HEK293 (cell line): Measurements from ENCODE around the gene STN1.

Source experiments
- CTCF ChIA-PET: fragments of 350-600 bp; formaldehyde crosslinking; extraction: SDS; loops from one replicate; lab custom pipeline; 2021; ENCODE audit warnings: antibody characterized with exemption; lab: Yijun Ruan, JAX
- POLR2A ChIA-PET: fragments of 300-600 bp; formaldehyde crosslinking; extraction: SDS; loops from one replicate; lab custom pipeline; 2020; ENCODE audit warnings: antibody characterized with exemption, inconsistent platforms; lab: Yijun Ruan, JAX
- H3K27ac ChIP-seq: fragments of 200-500 bp; sonication (Bioruptor generic); 2 replicates; pipeline ENCODE4 v1.5.1; 2014; ENCODE audit warnings: low read depth, low read length, control low read depth, inconsistent platforms; ENCODE audit errors: extremely low read depth
- H3K36me3 ChIP-seq, 2 experiments: fragments of 200-500 bp in 1 of 2; sonication (Bioruptor generic) in 1 of 2; 1 replicate in 1 of 2; 2 replicates in 1 of 2; pipeline ENCODE4 v1.5.1; 2014 to 2017; ENCODE audit warnings: inconsistent platforms in 2 of 2, low read length in 2 of 2; ENCODE audit not compliant: control insufficient read depth in 2 of 2, insufficient read depth in 1 of 2
- H3K4me1 ChIP-seq: fragments of 200-500 bp; sonication (Bioruptor generic); 2 replicates; pipeline ENCODE4 v1.5.1; 2014; ENCODE audit warnings: mild to moderate bottlenecking, low read length, inconsistent platforms; ENCODE audit not compliant: control insufficient read depth, insufficient read depth
- H3K4me3 ChIP-seq: 2 replicates; pipeline ENCODE4 v1.5.1; 2011; ENCODE audit warnings: low read depth, mild to moderate bottlenecking, control low read depth, low read length, moderate library complexity
- H3K9me3 ChIP-seq: fragments of 200-500 bp; sonication (Bioruptor generic); 2 replicates; pipeline ENCODE4 v1.5.1; 2014; ENCODE audit warnings: low read depth, low read length, inconsistent platforms; ENCODE audit not compliant: control insufficient read depth, insufficient read depth
- GLI2 ChIP-seq: fragments of 450-650 bp; formaldehyde crosslinking; IDR thresholded peaks from 2 replicates; pipeline ENCODE4; 2017; ENCODE audit warnings: missing biosample characterization, missing genetic modification characterization, low read depth, borderline replicate concordance
- GLIS1 ChIP-seq: fragments of 450-650 bp; formaldehyde crosslinking; IDR thresholded peaks from 2 replicates; pipeline ENCODE4 v1.5.1; 2016; ENCODE audit warnings: missing biosample characterization, missing genetic modification characterization
- KLF8 ChIP-seq: fragments of 450-650 bp; formaldehyde crosslinking; IDR thresholded peaks from 2 replicates; pipeline ENCODE4 v1.5.1; 2016; ENCODE audit warnings: missing biosample characterization, missing genetic modification characterization
- SALL2 ChIP-seq: fragments of 450-650 bp; formaldehyde crosslinking; IDR thresholded peaks from 2 replicates; pipeline ENCODE4 v1.5.0; 2017; ENCODE audit warnings: missing biosample characterization, mild to moderate bottlenecking, missing genetic modification characterization, borderline replicate concordance
- ZBTB20 ChIP-seq: fragments of 450-650 bp; formaldehyde crosslinking; IDR thresholded peaks from 2 replicates; pipeline ENCODE4 v1.5.1; 2016; ENCODE audit warnings: missing biosample characterization, missing genetic modification characterization
- ZBTB21 ChIP-seq: fragments of 450-650 bp; formaldehyde crosslinking; IDR thresholded peaks from 2 replicates; pipeline ENCODE4 v1.5.1; 2017; ENCODE audit warnings: missing biosample characterization, missing genetic modification characterization
- ZEB2 ChIP-seq: fragments of 450-650 bp; formaldehyde crosslinking; IDR thresholded peaks from 2 replicates; pipeline ENCODE4 v1.5.1; 2016; ENCODE audit warnings: missing biosample characterization, missing genetic modification characterization
- ZFP69B ChIP-seq: fragments of 450-650 bp; formaldehyde crosslinking; IDR thresholded peaks from 2 replicates; pipeline ENCODE4 v1.5.1; 2016; ENCODE audit warnings: missing biosample characterization, missing genetic modification characterization
- ZNF133 ChIP-seq: fragments of 450-650 bp; formaldehyde crosslinking; IDR thresholded peaks from 2 replicates; pipeline ENCODE4 v1.5.1; 2016; ENCODE audit warnings: missing biosample characterization, missing genetic modification characterization
- ZNF146 ChIP-seq: fragments of 450-650 bp; formaldehyde crosslinking; IDR thresholded peaks from 2 replicates; pipeline ENCODE4 v1.5.1; 2016; ENCODE audit warnings: missing biosample characterization, missing genetic modification characterization
- ZNF2 ChIP-seq: fragments of 450-650 bp; formaldehyde crosslinking; IDR thresholded peaks from 2 replicates; pipeline ENCODE4 v1.5.1; 2016; ENCODE audit warnings: missing biosample characterization, missing genetic modification characterization
- ZNF24 ChIP-seq: fragments of 450-650 bp; formaldehyde crosslinking; IDR thresholded peaks from 2 replicates; pipeline ENCODE4 v1.5.1; 2016; ENCODE audit warnings: missing biosample characterization, missing genetic modification characterization
- ZNF266 ChIP-seq: fragments of 450-650 bp; formaldehyde crosslinking; IDR thresholded peaks from 2 replicates; pipeline ENCODE4 v1.5.1; 2016; ENCODE audit warnings: missing biosample characterization, missing genetic modification characterization, low read depth
- ZNF324 ChIP-seq: fragments of 450-650 bp; formaldehyde crosslinking; IDR thresholded peaks from 2 replicates; pipeline ENCODE4 v1.5.1; 2016; ENCODE audit warnings: missing biosample characterization, missing genetic modification characterization
- ZNF394 ChIP-seq: fragments of 450-650 bp; formaldehyde crosslinking; IDR thresholded peaks from 2 replicates; pipeline ENCODE4 v1.5.1; 2016; ENCODE audit warnings: missing biosample characterization, missing genetic modification characterization, mild to moderate bottlenecking, moderate library complexity, borderline replicate concordance
- ZNF514 ChIP-seq: fragments of 450-650 bp; formaldehyde crosslinking; IDR thresholded peaks from 2 replicates; pipeline ENCODE4 v1.5.1; 2016; ENCODE audit warnings: missing biosample characterization, missing genetic modification characterization
- ZNF629 ChIP-seq: fragments of 450-650 bp; formaldehyde crosslinking; IDR thresholded peaks from 2 replicates; pipeline ENCODE4 v1.5.1; 2017; ENCODE audit warnings: missing biosample characterization, missing genetic modification characterization
- ZNF660 ChIP-seq: fragments of 450-650 bp; IDR thresholded peaks from 2 replicates; pipeline ENCODE4 v1.5.1; 2018; ENCODE audit warnings: missing biosample characterization, mild to moderate bottlenecking, missing genetic modification characterization
- ZNF837 ChIP-seq: fragments of 450-650 bp; formaldehyde crosslinking; IDR thresholded peaks from 2 replicates; pipeline ENCODE4 v1.5.1; 2016; ENCODE audit warnings: missing biosample characterization, missing genetic modification characterization
- TF ChIP-seq, protein P1 (sequence below): fragments of 450-650 bp; formaldehyde crosslinking; IDR thresholded peaks from 2 replicates; pipeline ENCODE4 v1.5.1; 2016; ENCODE audit warnings: missing biosample characterization, missing genetic modification characterization
- TF ChIP-seq, protein P2 (sequence below): fragments of 450-650 bp; formaldehyde crosslinking; IDR thresholded peaks from 2 replicates; pipeline ENCODE4 v1.5.1; 2016; ENCODE audit warnings: missing biosample characterization, missing genetic modification characterization
- TF ChIP-seq, protein P3 (sequence below): fragments of 450-650 bp; formaldehyde crosslinking; IDR thresholded peaks from 2 replicates; pipeline ENCODE4 v1.5.1; 2017; ENCODE audit warnings: missing biosample characterization, missing genetic modification characterization
- TF ChIP-seq, protein P4 (sequence below): fragments of 450-650 bp; formaldehyde crosslinking; IDR thresholded peaks from 2 replicates; pipeline ENCODE4 v1.5.1; 2016; ENCODE audit warnings: missing biosample characterization, missing genetic modification characterization
- TF ChIP-seq, protein P5 (sequence below): fragments of 450-650 bp; formaldehyde crosslinking; IDR thresholded peaks from 2 replicates; pipeline ENCODE4 v1.5.1; 2016; ENCODE audit warnings: missing biosample characterization, missing genetic modification characterization

Gene STN1

DNA sequence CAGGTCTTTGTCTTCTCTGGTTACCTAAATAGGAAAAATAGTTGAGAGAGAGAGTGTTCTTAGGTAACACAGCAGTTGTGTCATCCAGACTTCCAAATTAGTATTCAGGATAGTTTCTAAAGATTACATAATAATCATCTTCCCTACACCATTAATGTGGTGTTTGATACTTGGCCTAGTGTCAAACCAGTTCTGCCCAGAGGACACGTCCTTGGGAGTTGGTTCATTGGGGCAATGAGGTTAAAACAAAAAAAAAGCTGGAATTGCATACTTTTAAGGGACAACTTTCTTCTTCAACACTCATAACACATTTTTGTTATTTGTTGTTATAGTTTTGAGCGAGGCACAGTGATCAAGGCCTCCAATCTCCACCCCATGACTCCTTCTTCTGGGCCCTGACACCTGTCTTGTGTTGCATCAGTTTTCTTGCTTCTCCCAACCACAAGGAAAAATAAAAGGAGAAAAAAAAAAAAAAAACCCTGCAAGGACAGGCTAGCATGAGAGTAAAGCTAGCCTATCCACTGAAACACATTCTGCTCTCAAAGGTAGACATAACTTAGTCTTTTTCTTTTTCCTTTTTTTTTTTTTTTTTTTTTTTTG lies 28.8 kb downstream of the STN1 start (continued):
- TF ChIP-seq, protein P1, sequence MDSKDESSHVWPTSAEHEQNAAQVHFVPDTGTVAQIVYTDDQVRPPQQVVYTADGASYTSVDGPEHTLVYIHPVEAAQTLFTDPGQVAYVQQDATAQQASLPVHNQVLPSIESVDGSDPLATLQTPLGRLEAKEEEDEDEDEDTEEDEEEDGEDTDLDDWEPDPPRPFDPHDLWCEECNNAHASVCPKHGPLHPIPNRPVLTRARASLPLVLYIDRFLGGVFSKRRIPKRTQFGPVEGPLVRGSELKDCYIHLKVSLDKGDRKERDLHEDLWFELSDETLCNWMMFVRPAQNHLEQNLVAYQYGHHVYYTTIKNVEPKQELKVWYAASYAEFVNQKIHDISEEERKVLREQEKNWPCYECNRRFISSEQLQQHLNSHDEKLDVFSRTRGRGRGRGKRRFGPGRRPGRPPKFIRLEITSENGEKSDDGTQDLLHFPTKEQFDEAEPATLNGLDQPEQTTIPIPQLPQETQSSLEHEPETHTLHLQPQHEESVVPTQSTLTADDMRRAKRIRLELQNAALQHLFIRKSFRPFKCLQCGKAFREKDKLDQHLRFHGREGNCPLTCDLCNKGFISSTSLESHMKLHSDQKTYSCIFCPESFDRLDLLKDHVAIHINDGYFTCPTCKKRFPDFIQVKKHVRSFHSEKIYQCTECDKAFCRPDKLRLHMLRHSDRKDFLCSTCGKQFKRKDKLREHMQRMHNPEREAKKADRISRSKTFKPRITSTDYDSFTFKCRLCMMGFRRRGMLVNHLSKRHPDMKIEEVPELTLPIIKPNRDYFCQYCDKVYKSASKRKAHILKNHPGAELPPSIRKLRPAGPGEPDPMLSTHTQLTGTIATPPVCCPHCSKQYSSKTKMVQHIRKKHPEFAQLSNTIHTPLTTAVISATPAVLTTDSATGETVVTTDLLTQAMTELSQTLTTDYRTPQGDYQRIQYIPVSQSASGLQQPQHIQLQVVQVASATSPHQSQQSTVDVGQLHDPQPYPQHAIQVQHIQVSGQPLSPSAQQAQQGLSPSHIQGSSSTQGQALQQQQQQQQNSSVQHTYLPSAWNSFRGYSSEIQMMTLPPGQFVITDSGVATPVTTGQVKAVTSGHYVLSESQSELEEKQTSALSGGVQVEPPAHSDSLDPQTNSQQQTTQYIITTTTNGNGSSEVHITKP (tag by site-specific recombination), result no peak
- TF ChIP-seq ZNF266 (tag by site-specific recombination) (no peak), KLF8 (tag by site-specific recombination) (no peak), ZNF146 (tag by site-specific recombination) (no peak), ZNF133 (tag by site-specific recombination) (no peak)
- TF ChIP-seq, all 188 proteins: peak for 0

DNA sequence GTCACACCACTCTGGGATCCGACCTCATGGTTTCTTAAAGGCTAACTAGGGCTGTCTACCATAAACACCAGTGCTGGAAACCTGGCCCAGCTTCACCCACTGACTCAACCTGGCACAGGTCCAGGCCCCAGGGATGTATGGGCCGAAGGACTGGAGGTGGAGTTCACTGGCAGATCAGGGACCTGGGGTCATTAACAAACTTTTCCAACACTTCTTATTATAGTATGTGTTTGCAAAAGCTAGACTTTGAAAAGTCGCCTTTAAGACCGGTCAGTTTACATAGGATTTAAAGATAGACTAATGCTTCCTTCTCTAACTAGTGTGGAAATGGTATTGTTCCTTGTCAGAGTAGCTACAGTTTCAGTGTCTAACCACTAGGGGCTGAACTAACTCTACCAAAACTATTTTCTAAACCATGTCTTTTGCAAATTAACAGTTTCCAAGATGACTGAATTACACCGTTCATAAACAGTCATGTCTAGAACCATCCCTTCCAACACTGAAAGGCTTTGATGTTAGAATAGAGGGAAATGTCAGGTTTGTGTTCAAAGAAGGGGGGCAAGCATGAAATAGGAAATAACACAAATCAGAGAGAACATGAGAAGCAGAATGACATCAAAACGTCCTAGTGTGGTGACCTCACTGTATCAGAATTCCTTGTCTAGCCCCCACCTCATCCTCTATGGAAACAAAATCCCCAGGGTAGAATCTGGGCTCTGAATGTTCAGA lies 29.7 kb downstream of the STN1 start:
- CTCF ChIA-PET, result interaction anchor here (0.6 to 5.5 kb wide), 49 partner anchors 10 to 673 kb away, joined by 3 to 151 read pairs (median 4); partner anchors contain the start of genes CFAP58 and SFR1
- POLR2A ChIA-PET, result interaction anchor here (0.6 to 1.5 kb wide), 4 partner anchors 20 to 232 kb away, joined by 3 to 5 read pairs (median 4); no protein-coding TSS in a partner anchor
- H3K4me1 ChIP-seq, result no peaks in the 10 kb centered on the region
- H3K36me3 ChIP-seq, result peaks cover 0 to 28% of the 10 kb centered on the region in 2 experiments; a peak in 1 of 3 replicates
- H3K27ac ChIP-seq, result no peak overlapping the region
- no peaks in the 10 kb centered on the region for H3K9me3 ChIP-seq
- H3K4me3 ChIP-seq, result no peak overlapping the region
- TF ChIP-seq ZEB2 (tag by site-specific recombination), result peak; percentile 80; the same call in 1 of the 2 replicates
- TF ChIP-seq SALL2 (tag by site-specific recombination), result no peak
- TF ChIP-seq ZNF24, result peak; percentile 65
- TF ChIP-seq, protein P2, sequence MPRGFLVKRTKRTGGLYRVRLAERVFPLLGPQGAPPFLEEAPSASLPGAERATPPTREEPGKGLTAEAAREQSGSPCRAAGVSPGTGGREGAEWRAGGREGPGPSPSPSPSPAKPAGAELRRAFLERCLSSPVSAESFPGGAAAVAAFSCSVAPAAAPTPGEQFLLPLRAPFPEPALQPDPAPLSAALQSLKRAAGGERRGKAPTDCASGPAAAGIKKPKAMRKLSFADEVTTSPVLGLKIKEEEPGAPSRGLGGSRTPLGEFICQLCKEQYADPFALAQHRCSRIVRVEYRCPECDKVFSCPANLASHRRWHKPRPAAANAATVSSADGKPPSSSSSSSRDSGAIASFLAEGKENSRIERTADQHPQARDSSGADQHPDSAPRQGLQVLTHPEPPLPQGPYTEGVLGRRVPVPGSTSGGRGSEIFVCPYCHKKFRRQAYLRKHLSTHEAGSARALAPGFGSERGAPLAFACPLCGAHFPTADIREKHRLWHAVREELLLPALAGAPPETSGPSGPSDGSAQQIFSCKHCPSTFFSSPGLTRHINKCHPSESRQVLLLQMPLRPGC (tag by site-specific recombination), result peak; percentile 27; the same call in 1 of the 2 replicates
- peak; percentile 45 for TF ChIP-seq GLIS1 (tag by site-specific recombination)
- peak; percentile 90 for TF ChIP-seq ZNF660 (tag by site-specific recombination)
- peak; percentile 15; the same call in 1 of the 2 replicates for TF ChIP-seq ZNF394
- TF ChIP-seq, protein P3, sequence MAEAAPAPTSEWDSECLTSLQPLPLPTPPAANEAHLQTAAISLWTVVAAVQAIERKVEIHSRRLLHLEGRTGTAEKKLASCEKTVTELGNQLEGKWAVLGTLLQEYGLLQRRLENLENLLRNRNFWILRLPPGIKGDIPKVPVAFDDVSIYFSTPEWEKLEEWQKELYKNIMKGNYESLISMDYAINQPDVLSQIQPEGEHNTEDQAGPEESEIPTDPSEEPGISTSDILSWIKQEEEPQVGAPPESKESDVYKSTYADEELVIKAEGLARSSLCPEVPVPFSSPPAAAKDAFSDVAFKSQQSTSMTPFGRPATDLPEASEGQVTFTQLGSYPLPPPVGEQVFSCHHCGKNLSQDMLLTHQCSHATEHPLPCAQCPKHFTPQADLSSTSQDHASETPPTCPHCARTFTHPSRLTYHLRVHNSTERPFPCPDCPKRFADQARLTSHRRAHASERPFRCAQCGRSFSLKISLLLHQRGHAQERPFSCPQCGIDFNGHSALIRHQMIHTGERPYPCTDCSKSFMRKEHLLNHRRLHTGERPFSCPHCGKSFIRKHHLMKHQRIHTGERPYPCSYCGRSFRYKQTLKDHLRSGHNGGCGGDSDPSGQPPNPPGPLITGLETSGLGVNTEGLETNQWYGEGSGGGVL, result no peak; the same call in 1 of the 2 replicates
- TF ChIP-seq GLI2 (tag by site-specific recombination), result no peak
- 0 out of 2 replicates have a peak, but pooled peaks have one; percentile 16 for TF ChIP-seq ZBTB20 (tag by site-specific recombination)
- TF ChIP-seq ZNF2 (tag by site-specific recombination), result peak; percentile 70
- no peak for TF ChIP-seq ZNF837
- peak; percentile 97 for TF ChIP-seq ZNF629 (tag by site-specific recombination)
- TF ChIP-seq, protein P4, sequence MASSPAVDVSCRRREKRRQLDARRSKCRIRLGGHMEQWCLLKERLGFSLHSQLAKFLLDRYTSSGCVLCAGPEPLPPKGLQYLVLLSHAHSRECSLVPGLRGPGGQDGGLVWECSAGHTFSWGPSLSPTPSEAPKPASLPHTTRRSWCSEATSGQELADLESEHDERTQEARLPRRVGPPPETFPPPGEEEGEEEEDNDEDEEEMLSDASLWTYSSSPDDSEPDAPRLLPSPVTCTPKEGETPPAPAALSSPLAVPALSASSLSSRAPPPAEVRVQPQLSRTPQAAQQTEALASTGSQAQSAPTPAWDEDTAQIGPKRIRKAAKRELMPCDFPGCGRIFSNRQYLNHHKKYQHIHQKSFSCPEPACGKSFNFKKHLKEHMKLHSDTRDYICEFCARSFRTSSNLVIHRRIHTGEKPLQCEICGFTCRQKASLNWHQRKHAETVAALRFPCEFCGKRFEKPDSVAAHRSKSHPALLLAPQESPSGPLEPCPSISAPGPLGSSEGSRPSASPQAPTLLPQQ (tag by site-specific recombination), result peak; percentile 62; the same call in 1 of the 2 replicates
- 0 out of 2 replicates have a peak, but pooled peaks have one; percentile 39 for TF ChIP-seq ZFP69B (tag by site-specific recombination)
- TF ChIP-seq, protein P5, sequence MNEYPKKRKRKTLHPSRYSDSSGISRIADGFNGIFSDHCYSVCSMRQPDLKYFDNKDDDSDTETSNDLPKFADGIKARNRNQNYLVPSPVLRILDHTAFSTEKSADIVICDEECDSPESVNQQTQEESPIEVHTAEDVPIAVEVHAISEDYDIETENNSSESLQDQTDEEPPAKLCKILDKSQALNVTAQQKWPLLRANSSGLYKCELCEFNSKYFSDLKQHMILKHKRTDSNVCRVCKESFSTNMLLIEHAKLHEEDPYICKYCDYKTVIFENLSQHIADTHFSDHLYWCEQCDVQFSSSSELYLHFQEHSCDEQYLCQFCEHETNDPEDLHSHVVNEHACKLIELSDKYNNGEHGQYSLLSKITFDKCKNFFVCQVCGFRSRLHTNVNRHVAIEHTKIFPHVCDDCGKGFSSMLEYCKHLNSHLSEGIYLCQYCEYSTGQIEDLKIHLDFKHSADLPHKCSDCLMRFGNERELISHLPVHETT, result peak; percentile 82
- no peak for TF ChIP-seq ZNF514 (tag by site-specific recombination)
- 0 out of 2 replicates have a peak, but pooled peaks have one; percentile 22 for TF ChIP-seq ZNF324 (tag by site-specific recombination)
- peak; percentile 96 for TF ChIP-seq ZBTB21 (tag by site-specific recombination)
